Peyer's patch (tissue), 4 donors: ENCODE measurements around the gene TSPAN31. TPM values are rescaled to one million over a fixed set of nuclear protein-coding genes. Genes with fewer than 3 reads are reported as not detected.

Source experiments
- DNase-seq, 3 donors: peaks; one replicate each; pipeline ENCODE4 v3.0.0-alpha.2; 2017 to 2019
- H3K27ac ChIP-seq, 4 donors: fragments of 200-600 bp; sonication (generic); one replicate each; pipeline ENCODE4 v1.5.1; 2016 to 2019
- H3K27me3 ChIP-seq, 2 donors: fragments of 200-600 bp; sonication (generic); one replicate each; pipeline ENCODE4 v1.5.1; 2019
- H3K36me3 ChIP-seq, 3 donors: fragments of 200-600 bp; sonication (generic); one replicate each; pipeline ENCODE4 v1.5.1; 2016 to 2019
- H3K4me1 ChIP-seq, 4 donors: fragments of 200-600 bp; sonication (generic); one replicate each; pipeline ENCODE4 v1.5.1; 2016 to 2019
- H3K4me3 ChIP-seq, 4 donors: fragments of 200-600 bp; sonication (generic); 1 replicate in 3 of 4; 2 replicates in 1 of 4; pipeline ENCODE4 v1.5.1; 2016 to 2019; ENCODE audit warnings: mild to moderate bottlenecking in 1 of 4
- H3K9me3 ChIP-seq, 4 donors: fragments of 200-600 bp; sonication (generic); one replicate each; pipeline ENCODE4 v1.5.1; 2016 to 2019; ENCODE audit warnings: mild to moderate bottlenecking in 1 of 4
- POLR2A ChIP-seq, 2 donors: fragments of 450-650 bp; IDR thresholded peaks; one replicate each; pipeline ENCODE4 v1.5.1; 2017; ENCODE audit warnings: antibody characterized with exemption in 2 of 2, mild to moderate bottlenecking in 2 of 2, moderate library complexity in 2 of 2
- total RNA-seq, 4 donors: library from RNA; depleted of rRNA; stranded (reverse); fragments of >200 nt; gene quantifications; one replicate each; pipeline ENCODE4 v1.1.0, GENCODE V29; 2016
- TF ChIP-seq, protein P1 (sequence below), 6 experiments: fragments of 450-650 bp in 4 of 6; fragments of 200-600 bp in 2 of 6; sonication (generic) in 1 of 6; IDR thresholded peaks; one replicate each; pipeline ENCODE4 v1.5.1; 2017 to 2019; ENCODE audit warnings: antibody characterized with exemption in 6 of 6, mild to moderate bottlenecking in 3 of 6, moderate library complexity in 1 of 6

Gene TSPAN31
- total RNA-seq, 4 donors from 2014 or later, result 45.7 to 65.7 (median 55.6) TPM

DNA sequence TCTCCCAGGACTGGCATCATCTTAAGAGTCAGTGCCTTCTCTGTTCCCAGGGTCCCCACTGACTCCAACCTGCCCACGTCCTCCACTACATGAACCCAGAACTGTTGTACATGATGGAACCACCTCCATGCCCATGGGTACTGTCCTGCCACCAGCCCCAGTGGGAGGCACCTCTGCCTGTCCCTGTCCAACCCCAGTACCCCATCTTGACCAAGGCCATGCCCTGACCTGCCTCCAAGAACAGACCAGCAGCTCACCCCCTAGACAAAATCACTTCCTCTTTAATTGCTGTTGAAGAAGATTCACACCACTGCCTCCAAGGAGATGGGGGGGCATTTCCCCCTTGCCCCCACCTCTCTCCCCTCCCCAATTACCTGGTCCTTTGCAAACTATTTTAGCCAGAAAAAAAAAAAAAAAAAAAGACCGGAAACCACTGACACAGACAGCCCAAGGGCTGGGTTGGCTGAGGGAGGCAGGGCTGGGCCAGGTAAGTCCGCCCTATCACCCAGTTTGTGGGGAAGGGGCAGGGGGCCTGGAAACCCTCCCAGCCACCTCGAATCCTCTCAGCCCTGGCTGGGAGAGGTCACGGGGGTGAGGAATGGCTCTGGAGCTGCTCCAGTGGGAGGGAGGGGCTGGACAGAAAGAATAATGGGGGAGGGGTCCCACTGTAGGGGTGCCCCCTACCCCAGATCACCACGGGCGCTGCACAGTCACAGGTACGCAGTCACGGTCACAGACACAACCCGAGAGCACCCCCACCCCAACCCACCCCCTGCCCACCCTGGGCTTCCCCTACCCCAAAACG is 19.7 kb upstream of the TSPAN31 start:
- peak in 1 of 3 donors; percentile 43 for DNase-seq
- Histone ChIP-seq H3K36me3 (peaks cover 0 to 18% (median 0%) of the 10 kb centered on the region in 3 donors), H3K27me3 (peaks cover 0 to 8% of the 10 kb centered on the region in 2 donors), H3K9me3 (no peaks in the 10 kb centered on the region), H3K4me1 (peaks cover 0 to 9% (median 0%) of the 10 kb centered on the region in 4 donors), H3K4me3 (no peak overlapping the region), H3K27ac (no peak overlapping the region)
- TF ChIP-seq POLR2A (IDR thresholded peaks at IDR 0.05), result no peak
- TF ChIP-seq, protein P1, sequence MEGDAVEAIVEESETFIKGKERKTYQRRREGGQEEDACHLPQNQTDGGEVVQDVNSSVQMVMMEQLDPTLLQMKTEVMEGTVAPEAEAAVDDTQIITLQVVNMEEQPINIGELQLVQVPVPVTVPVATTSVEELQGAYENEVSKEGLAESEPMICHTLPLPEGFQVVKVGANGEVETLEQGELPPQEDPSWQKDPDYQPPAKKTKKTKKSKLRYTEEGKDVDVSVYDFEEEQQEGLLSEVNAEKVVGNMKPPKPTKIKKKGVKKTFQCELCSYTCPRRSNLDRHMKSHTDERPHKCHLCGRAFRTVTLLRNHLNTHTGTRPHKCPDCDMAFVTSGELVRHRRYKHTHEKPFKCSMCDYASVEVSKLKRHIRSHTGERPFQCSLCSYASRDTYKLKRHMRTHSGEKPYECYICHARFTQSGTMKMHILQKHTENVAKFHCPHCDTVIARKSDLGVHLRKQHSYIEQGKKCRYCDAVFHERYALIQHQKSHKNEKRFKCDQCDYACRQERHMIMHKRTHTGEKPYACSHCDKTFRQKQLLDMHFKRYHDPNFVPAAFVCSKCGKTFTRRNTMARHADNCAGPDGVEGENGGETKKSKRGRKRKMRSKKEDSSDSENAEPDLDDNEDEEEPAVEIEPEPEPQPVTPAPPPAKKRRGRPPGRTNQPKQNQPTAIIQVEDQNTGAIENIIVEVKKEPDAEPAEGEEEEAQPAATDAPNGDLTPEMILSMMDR (IDR thresholded peaks at IDR 0.05), result no peak

DNA sequence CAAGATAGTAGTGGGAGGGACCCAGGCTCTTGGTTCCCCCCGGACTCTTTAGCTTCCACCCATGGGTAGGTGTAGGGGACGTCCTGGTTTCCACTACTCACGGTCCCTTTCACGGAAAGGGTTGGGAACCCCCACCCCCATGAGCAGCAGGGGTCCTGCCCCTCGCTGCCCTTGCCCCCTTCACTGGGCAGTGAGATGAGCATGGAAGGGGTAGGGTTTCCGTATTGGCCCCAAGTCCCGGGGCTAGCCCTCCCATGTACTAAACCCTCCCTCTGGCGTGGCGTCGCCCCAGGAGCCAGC is 19.0 kb upstream of the TSPAN31 start:
- no peak for DNase-seq
- Histone ChIP-seq H3K36me3 (peaks cover 0 to 11% (median 0%) of the 10 kb centered on the region in 3 donors), H3K27me3 (peaks cover 0 to 8% of the 10 kb centered on the region in 2 donors), H3K4me1 (peaks cover 0 to 9% (median 0%) of the 10 kb centered on the region in 4 donors), H3K4me3 (peak overlapping the region; percentile 32 to 77 (median 58)), H3K27ac (no peak overlapping the region), H3K9me3 (no peaks in the 10 kb centered on the region)
- no peak for TF ChIP-seq POLR2A (IDR thresholded peaks at IDR 0.05)
- TF ChIP-seq, protein P1 (IDR thresholded peaks at IDR 0.05), result no peak

DNA sequence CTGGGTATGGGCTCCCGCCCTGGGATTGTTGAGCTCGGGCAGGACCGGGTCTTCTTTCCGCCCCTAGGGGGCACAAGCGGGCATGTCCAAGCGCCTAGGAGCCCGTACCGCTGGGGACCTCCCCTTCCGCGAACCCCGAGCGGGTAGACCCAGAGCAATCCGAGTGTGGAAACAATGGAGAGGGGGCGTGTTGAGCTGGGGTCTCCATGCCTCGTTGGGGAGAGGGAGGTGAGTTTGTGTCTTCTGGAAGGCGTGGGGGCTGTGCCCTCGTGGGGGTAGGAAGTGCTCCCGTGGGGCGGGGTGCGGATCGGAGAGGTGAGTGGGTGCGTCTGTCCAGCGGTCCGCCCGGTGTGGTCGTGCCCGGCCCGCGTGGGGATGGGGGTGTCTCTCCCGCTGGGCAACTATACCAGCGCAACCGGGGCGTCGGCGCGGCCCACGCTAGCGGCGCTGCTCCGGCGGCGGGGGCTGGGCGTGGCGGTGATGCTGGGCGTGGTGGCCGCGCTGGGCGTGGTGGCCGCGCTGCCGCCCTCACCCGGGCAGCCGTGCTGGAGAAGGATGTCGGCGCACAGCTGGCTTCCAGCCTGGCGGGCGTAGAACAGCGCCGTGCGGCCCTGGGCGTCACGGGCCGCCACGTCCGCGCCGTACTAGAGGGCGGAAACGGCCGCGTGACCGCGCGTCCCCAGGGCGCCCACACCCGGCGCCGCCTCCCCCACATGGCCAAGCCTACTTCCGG is 18.5 kb upstream of the TSPAN31 start:
- peaks cover 0 to 6% (median 0%) of the 10 kb centered on the region in 3 donors for H3K36me3 ChIP-seq
- no peaks in the 10 kb centered on the region for H3K9me3 ChIP-seq
- peaks cover 0 to 9% (median 0%) of the 10 kb centered on the region in 4 donors for H3K4me1 ChIP-seq
- peaks cover 0 to 8% of the 10 kb centered on the region in 2 donors for H3K27me3 ChIP-seq
- TF ChIP-seq POLR2A (IDR thresholded peaks at IDR 0.05), result no peak
- TF ChIP-seq, protein P1 (IDR thresholded peaks at IDR 0.05), result peak in 5 of 6 experiments; percentile 6 to 65 (median 59)
- DNase-seq, result peak; percentile 27 to 86 (median 84)
- H3K27ac ChIP-seq, result peak overlapping the region in 3 of 4 donors; percentile 40 to 69 (median 53)
- H3K4me3 ChIP-seq, result peak overlapping the region; percentile 32 to 77 (median 58)

DNA sequence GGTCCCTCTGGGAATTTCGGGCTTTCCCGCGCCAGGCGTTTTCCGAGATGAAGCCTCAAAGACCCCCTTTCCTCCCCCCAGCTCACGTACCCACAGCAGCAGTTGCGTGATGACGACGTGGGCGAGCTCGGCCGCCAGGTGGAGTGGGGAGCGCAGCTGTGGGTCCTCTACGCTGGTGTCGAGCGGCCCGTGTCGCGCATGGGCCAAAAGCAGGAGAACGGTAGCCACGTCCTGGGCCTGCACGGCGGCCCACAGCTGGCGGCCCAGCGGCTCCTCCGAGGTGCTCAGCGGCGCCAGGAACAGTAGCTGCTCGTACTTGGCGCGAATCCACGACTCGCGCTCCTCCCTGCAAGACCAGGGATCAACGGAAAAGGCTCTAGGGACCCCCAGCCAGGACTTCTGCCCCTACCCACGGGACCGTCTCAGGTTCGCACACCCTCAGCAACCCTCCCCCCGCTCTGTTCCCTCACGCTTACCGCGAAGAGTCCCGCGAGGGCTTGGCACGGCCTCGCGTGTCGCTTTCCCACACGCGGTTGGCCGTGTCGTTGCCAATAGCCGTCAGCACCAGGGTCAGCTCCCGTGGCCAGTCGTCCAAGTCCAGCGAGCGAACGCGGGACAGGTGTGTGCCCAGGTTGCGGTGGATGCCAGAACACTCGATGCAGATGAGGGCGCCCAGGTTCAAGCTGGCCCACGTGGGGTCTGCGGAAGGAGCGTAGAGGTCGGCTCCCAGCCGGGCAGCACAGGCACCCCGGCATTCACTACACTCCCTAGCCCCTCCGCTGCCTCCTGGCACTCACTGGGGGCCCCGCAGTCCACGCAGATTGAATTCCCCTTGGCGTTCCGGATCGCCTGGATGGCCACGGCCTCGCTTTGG is 17.7 kb upstream of the TSPAN31 start:
- Histone ChIP-seq H3K27me3 (peaks cover 0 to 8% of the 10 kb centered on the region in 2 donors), H3K4me3 (peak overlapping the region; percentile 32 to 77 (median 58)), H3K4me1 (peaks cover 0 to 9% (median 0%) of the 10 kb centered on the region in 4 donors), H3K36me3 (no peaks in the 10 kb centered on the region), H3K9me3 (no peaks in the 10 kb centered on the region), H3K27ac (peak overlapping the region in 3 of 4 donors; percentile 5 to 69 (median 53))
- DNase-seq, result peak in 1 of 3 donors; percentile 65
- TF ChIP-seq, protein P1 (IDR thresholded peaks at IDR 0.05), result peak in 3 of 6 experiments; percentile 29 to 41 (median 41)
- TF ChIP-seq POLR2A (IDR thresholded peaks at IDR 0.05), result no peak
